GM12891 (cell line): ENCODE results near the gene PDHA2. TPM values are rescaled to one million over a fixed set of nuclear protein-coding genes. Genes with fewer than 3 reads are reported as not detected.

Experiments
- DNase-seq: peaks from one replicate; pipeline ENCODE4 v3.0.0; 2011; ENCODE audit warnings: low spot score; ENCODE audit not compliant: insufficient read length
- FAIRE-seq: peaks from 2 replicates; lab custom pipeline; 2011; peaks lifted over from hg19 to GRCh38; lab: Jason Lieb, UNC
- PAX5 ChIP-seq: IDR thresholded peaks from 2 replicates; pipeline ENCODE4 v1.6.1; 2011; ENCODE audit warnings: low read length, moderate library complexity, mild to moderate bottlenecking; ENCODE audit not compliant: insufficient read depth, severe bottlenecking
- POLR2A ChIP-seq: IDR thresholded peaks from 2 replicates; pipeline ENCODE4 v1.6.1; 2011; ENCODE audit warnings: low read depth, low read length, control low read depth
- POLR2AphosphoS5 ChIP-seq: IDR thresholded peaks from 2 replicates; pipeline ENCODE4 v1.6.1; 2011; ENCODE audit warnings: low read depth, low read length, control low read depth
- POU2F2 ChIP-seq: IDR thresholded peaks from 2 replicates; pipeline ENCODE4 v1.6.1; 2011; ENCODE audit warnings: low read depth, mild to moderate bottlenecking, control low read depth, low read length, moderate library complexity
- SPI1 ChIP-seq: IDR thresholded peaks from 2 replicates; pipeline ENCODE4 v1.6.1; 2011; ENCODE audit warnings: low read depth, low read length, control low read depth
- TAF1 ChIP-seq: IDR thresholded peaks from 2 replicates; pipeline ENCODE4 v1.6.1; 2011; ENCODE audit warnings: low read depth, low read length, control low read depth
- polyA plus RNA-seq: library from polyadenylated mRNA; unstranded; fragments of >200 nt; gene quantifications from one replicate; pipeline ENCODE4 v1.2.1, GENCODE V29; 2012; ENCODE audit warnings: low read depth, missing spikeins, inconsistent platforms; ENCODE audit not compliant: missing spikeins

PDHA2 gene
- polyA plus RNA-seq, result not detected

DNA sequence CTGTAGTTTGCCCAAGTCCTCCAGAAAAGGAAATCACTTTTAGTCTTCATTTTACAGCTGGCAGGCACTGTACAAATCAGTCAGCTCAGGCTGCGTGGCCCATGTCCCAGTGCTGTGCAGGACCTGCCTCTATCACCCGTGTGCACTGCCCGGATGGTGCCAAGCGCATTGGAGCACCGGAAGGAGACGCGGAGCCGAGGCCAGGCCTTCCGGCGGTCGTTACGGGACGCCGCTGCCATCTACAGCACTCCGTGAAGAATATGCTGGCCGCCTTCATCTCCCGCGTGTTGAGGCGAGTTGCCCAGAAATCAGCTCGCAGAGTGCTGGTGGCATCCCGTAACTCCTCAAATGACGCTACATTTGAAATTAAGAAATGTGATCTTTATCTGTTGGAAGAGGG, at the start of gene PDHA2:
PDHA2 (plus strand) TSS at position 203 of the 400 bp plus-strand sequence; CDS start at position 261, 58 bp downstream.
- TF ChIP-seq PAX5, result no peak
- DNase-seq, result no peak
- FAIRE-seq, result no peak

DNA sequence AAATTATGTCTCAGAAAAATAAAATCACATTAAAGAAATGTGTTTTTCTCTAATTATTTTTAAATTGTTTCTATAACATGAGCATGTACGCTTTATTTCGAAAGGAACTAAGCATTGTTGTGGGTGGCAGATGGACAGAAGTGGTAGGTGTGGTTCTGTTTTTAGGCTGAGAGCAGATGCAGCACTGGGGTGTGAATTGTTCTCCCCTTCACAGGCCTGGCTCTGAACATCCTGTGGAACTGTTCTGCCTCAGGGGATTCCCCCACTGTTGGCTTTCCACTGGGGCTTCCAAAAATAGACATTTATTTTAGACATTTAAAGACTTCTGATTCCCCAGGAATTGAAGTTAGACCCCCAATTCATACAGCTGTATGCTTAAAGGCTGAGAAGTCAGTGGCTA, 41.9 kb upstream of the PDHA2 start:
- DNase-seq (no peak), FAIRE-seq (no peak)
- TF ChIP-seq TAF1 (no peak), POLR2A (no peak), PAX5 (no peak), POLR2AphosphoS5 (no peak), SPI1 (no peak), POU2F2 (no peak)

DNA sequence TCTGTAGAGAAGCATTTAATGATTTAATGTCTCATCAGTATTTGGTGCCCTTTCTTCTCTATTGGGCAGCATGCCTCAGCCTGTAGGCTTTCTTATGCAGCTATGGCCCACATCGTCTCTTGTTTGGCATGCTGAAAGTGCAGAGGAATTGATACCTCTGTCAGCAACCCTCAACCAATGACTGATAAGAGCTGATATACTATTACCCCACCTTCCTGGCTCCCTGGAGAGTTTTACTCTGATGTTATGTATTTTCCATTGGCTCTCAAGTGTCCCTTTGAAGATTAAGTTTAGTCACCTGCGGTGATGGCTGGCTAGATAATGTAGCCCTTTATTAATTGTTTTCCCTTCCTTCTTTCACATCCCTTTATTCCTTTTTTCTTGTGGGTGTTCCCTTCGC, 41.2 kb upstream of the PDHA2 start:
- DNase-seq (no peak), FAIRE-seq (no peak)
- TF ChIP-seq POU2F2 (no peak), SPI1 (no peak), POLR2A (no peak), TAF1 (no peak), PAX5 (no peak), POLR2AphosphoS5 (no peak)

DNA sequence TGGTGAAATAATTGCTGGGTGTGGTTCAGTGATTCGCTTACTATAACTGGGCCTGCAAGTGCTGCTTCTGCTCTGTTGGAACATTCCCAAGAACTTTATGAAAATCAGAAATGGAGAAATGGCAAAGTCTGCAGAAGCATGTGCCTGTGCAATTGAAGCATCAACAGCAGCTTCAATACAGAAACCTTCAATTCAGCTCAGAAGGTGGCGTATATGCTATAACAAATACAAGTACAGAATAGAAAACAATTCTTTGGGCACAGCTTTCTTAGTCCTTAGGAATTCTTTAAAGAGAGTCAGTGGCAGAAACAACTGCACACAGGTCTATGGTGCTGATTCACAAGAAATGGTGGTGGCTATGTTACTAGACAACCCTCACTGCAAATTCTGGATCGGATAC, 18.0 kb upstream of the PDHA2 start:
- TF ChIP-seq POLR2AphosphoS5 (no peak), POLR2A (no peak), SPI1 (no peak), PAX5 (no peak)
- DNase-seq (no peak), FAIRE-seq (no peak)

DNA sequence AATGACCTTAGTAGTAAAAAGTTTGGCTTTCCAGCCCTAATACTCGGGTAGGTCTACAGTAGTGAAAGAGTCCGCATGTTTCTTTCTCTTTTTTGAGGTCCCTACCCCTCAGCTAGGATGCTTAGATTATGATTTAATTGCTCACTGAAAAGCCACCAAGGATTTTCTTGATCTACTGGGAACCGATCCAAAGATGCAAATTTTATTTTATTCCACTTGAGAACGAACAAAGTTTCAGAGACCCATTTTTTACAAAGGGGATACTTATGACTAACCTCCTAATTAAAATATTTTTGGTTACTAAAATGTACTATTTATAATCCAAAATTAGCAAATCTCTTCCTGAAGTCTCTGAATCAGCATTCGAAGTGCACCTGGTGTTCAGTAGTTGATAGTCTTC, 14.3 kb upstream of the PDHA2 start:
- FAIRE-seq (no peak), DNase-seq (no peak)
- TF ChIP-seq POLR2A (no peak), SPI1 (no peak), POLR2AphosphoS5 (no peak), POU2F2 (no peak), PAX5 (no peak), TAF1 (no peak)

DNA sequence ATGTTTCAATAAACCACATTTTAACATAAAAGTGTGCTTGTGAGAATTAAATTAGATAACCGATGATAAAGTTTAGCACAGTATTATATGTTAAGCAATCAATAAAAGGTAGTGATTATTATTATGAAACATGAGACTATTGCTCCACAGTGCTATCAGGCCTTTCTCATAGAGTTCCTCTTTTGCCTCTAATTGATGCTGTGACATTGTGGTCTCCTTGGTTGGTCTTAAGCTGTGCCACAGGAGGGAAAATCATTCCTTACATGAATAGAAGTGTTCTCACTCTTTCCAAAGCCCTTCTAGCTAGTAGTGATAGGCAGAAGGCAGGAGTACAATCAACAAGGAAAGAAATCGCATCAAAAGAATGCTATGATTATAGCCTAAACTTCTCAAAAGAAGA, 9.2 kb upstream of the PDHA2 start:
- FAIRE-seq (no peak), DNase-seq (no peak)
- no peak for TF ChIP-seq SPI1
- TF ChIP-seq TAF1, result no peak

DNA sequence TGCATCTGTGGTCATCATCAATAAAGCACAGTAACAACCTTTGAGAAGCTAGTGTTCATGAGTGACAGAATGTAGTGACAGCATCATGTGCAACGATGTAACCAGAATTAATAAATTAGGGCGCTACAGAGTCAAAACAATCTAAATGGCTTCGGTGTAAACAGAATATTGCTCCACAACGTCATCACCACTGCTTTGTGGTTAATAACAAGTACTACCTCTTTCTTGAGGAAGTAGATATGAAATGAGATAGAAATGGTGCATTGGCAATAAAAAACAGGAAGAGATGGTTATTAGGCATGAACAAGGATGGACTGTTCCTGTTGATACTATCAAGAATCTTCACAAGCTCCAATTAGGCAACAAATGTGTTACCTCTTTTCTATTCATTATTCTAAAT, 8.7 kb upstream of the PDHA2 start:
- TF ChIP-seq PAX5 (no peak), POU2F2 (no peak), POLR2AphosphoS5 (no peak), POLR2A (no peak), SPI1 (no peak), TAF1 (no peak)
- DNase-seq, result no peak
- FAIRE-seq, result no peak

DNA sequence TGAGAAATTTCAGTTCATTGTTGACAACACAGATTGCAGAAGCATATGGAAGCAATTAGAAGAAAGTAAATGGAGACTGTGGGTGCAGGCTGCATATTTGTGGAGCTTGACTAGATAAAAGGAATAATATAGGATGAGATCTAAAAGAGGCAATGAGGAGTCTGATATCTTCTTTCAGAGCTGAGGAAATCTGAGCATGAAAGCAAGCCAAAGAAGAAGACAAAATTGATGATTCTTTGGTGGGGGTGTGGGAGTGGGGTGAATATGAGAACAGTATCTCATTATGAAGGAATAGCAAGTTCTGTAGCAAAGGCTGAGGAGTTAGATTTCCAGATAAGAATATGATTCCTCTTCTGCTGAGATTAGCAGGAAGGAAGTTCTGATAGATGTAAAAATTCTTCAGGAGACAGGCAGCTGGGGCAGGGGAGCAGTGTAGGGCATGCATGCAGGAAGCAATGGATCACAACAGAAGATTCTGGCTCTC, 6.1 kb upstream of the PDHA2 start:
- FAIRE-seq, result no peak
- TF ChIP-seq POLR2AphosphoS5 (no peak), SPI1 (no peak), TAF1 (no peak), POU2F2 (no peak), POLR2A (no peak), PAX5 (no peak)

DNA sequence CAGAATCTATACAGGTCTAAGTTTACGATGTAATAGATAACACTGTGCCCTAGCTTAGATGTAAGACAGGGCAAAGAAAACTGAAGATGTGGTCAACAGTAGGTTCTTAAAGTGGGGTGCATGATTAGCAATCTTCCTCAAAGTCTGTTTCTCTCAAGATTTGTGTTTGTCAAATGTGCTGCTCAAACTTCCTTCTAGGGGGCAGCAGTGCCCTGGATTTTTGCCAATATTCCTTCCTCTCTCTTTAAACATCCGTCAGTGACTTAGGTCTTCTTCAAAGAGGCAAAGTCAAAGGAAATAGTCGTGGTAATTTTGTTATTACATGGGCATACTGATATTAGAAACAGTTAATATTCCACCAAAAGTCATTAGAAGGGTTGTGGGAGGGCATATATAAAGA, 4.2 kb upstream of the PDHA2 start:
- no peak for TF ChIP-seq PAX5
- TF ChIP-seq TAF1, result no peak
- no peak for TF ChIP-seq POLR2AphosphoS5
- TF ChIP-seq POLR2A, result no peak
- TF ChIP-seq POU2F2, result no peak
- TF ChIP-seq SPI1, result no peak
- FAIRE-seq (no peak), DNase-seq (no peak)

More for the DNA sequence above, 6.1 kb upstream of the PDHA2 start:
- DNase-seq, result no peak

DNA sequence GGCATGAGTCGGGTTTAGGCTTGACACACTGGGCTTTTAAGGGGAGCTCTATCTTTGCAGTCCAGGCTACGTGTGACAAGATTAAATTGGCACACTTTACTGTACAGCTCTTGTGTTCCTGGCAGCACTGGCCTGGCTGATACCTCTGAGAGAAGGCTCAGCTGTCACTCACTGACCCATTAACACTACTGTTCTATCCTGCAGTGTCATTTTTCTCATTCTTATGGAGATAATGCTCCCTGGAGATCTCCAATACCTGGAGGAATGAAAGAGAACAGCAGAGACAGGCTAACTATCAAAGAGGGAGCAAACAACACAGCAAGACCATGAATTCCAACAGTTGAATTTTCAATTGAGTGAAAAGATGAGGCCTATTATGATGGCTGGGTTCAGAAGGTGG, 1.7 kb upstream of the PDHA2 start:
- DNase-seq (no peak), FAIRE-seq (no peak)
- TF ChIP-seq SPI1, result no peak
- TF ChIP-seq POLR2AphosphoS5, result no peak
- TF ChIP-seq POU2F2, result no peak
- TF ChIP-seq TAF1, result no peak
- TF ChIP-seq POLR2A, result no peak

DNA sequence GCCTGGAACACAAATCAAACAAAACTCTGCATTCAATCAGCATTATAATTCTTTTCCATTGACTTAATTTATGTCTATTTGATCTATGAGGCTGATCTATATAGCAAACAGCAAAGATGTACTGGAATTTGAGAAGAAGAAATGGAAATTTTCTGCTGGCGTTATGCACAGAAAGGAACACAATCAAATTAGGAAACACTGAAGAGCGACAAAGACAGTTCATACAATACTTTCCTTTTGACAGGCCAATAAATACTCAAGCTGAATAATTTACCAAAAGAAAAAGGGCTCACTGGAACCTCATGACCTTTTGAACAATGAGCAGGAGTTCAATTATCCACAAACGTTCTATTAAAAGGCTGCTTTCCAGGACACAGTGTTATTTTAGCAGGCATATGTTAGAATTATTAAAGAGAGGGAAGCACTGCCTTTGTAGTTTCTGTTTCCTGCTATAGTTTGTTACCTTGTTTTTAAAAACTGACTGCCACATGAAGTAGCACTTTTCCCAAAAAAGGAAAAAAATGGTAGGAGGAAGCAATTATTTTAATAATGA, 8.1 kb downstream of the PDHA2 start:
- no peak for TF ChIP-seq POU2F2
- TF ChIP-seq POLR2A, result no peak
- no peak for TF ChIP-seq SPI1
- TF ChIP-seq TAF1, result no peak
- no peak for TF ChIP-seq PAX5
- TF ChIP-seq POLR2AphosphoS5, result no peak
- no peak for FAIRE-seq

More for the DNA sequence above, 8.1 kb downstream of the PDHA2 start:
- DNase-seq, result no peak
